SK-N-SH treated with all-trans-retinoic acid at 6 μM for 48 hours (cell line): ENCODE data around the gene MED15.

ENCODE experiments used
- ATAC-seq: fragments of 200-7000 bp; cut with Tn5 transposase; 3 replicates; pipeline ENCODE4 v1.9.1; 2020; ENCODE audit warnings: mild to moderate bottlenecking, moderate library complexity
- BACH2 ChIP-seq: fragments of 250-450 bp; sonication (Bioruptor Pico); IDR thresholded peaks from 2 replicates; pipeline ENCODE4 v1.9.0; 2021; ENCODE audit warnings: mild to moderate bottlenecking, borderline replicate concordance
- CSDC2 ChIP-seq: fragments of 250-450 bp; sonication (Bioruptor Pico); IDR thresholded peaks from 2 replicates; pipeline ENCODE4 v1.5.0; 2020; ENCODE audit warnings: mild to moderate bottlenecking, moderate library complexity
- CSRNP3 ChIP-seq: fragments of 250-450 bp; sonication (Bioruptor Pico); IDR thresholded peaks from 2 replicates; pipeline ENCODE4 v1.5.1; 2021; ENCODE audit warnings: mild to moderate bottlenecking, moderate library complexity
- ESRRG ChIP-seq: fragments of 250-450 bp; sonication (Bioruptor Pico); IDR thresholded peaks from 2 replicates; pipeline ENCODE4 v1.6.1; 2021; ENCODE audit warnings: mild to moderate bottlenecking
- GLIS3 ChIP-seq: fragments of 250-450 bp; sonication (Bioruptor Pico); IDR thresholded peaks from 2 replicates; pipeline ENCODE4 v1.5.0; 2020; ENCODE audit warnings: mild to moderate bottlenecking, moderate library complexity
- ISL1 ChIP-seq: fragments of 250-450 bp; sonication (Bioruptor Pico); IDR thresholded peaks from 2 replicates; pipeline ENCODE4 v2.1.2; 2022; ENCODE audit warnings: mild to moderate bottlenecking, moderate library complexity
- OSR1 ChIP-seq: fragments of 250-450 bp; sonication (Bioruptor Pico); IDR thresholded peaks from 2 replicates; pipeline ENCODE4 v1.8.0; 2022; ENCODE audit warnings: moderate library complexity, mild to moderate bottlenecking, inconsistent platforms
- RARB ChIP-seq: fragments of 250-450 bp; sonication (Bioruptor Pico); IDR thresholded peaks from 2 replicates; pipeline ENCODE4 v1.8.0; 2021; ENCODE audit warnings: mild to moderate bottlenecking, moderate library complexity
- SNAI2 ChIP-seq: fragments of 250-450 bp; sonication (Bioruptor Pico); IDR thresholded peaks from 2 replicates; pipeline ENCODE4 v1.5.0; 2020; ENCODE audit warnings: mild to moderate bottlenecking, moderate library complexity
- TCF4 ChIP-seq: fragments of 250-450 bp; sonication (Bioruptor Pico); IDR thresholded peaks from 2 replicates; pipeline ENCODE4 v1.8.0; 2021; ENCODE audit warnings: mild to moderate bottlenecking, moderate library complexity, borderline replicate concordance
- TSHZ2 ChIP-seq: fragments of 250-450 bp; sonication (Bioruptor Pico); IDR thresholded peaks from 2 replicates; pipeline ENCODE4 v1.5.0; 2020; ENCODE audit warnings: mild to moderate bottlenecking, moderate library complexity
- ZC3H10 ChIP-seq: fragments of 250-450 bp; sonication (Bioruptor Pico); IDR thresholded peaks from 2 replicates; pipeline ENCODE4 v1.5.1; 2021; ENCODE audit warnings: mild to moderate bottlenecking, moderate library complexity
- ZFP3 ChIP-seq: fragments of 250-450 bp; sonication (Bioruptor Pico); IDR thresholded peaks from 2 replicates; pipeline ENCODE4 v1.5.0; 2020; ENCODE audit warnings: mild to moderate bottlenecking, moderate library complexity
- ZFP30 ChIP-seq: fragments of 450-650 bp; formaldehyde crosslinking; IDR thresholded peaks from 2 replicates; pipeline ENCODE4 v1.5.0; 2022; ENCODE audit warnings: mild to moderate bottlenecking, moderate library complexity
- ZNF565 ChIP-seq: fragments of 450-650 bp; formaldehyde crosslinking; conservative IDR thresholded peaks from 2 replicates; pipeline ENCODE4 v1.5.0; 2020; ENCODE audit warnings: low read depth, mild to moderate bottlenecking, moderate library complexity
- ZNF70 ChIP-seq: fragments of 450-650 bp; formaldehyde crosslinking; IDR thresholded peaks from 2 replicates; pipeline ENCODE4 v1.5.0; 2020; ENCODE audit warnings: mild to moderate bottlenecking, moderate library complexity
- ZNF8 ChIP-seq: fragments of 450-650 bp; formaldehyde crosslinking; IDR thresholded peaks from 2 replicates; pipeline ENCODE4 v1.5.0; 2020; ENCODE audit warnings: mild to moderate bottlenecking, moderate library complexity
- TF ChIP-seq, protein P1 (sequence below): fragments of 250-450 bp; sonication (Bioruptor Pico); IDR thresholded peaks from 2 replicates; pipeline ENCODE4 v1.8.0; 2021; ENCODE audit warnings: low read depth, mild to moderate bottlenecking, moderate library complexity, borderline replicate concordance
- TF ChIP-seq, protein P2 (sequence below): fragments of 250-450 bp; sonication (Bioruptor Pico); IDR thresholded peaks from 2 replicates; pipeline ENCODE4 v1.8.0; 2020; ENCODE audit warnings: mild to moderate bottlenecking, moderate library complexity, borderline replicate concordance
- TF ChIP-seq, protein P3 (sequence below): fragments of 250-450 bp; sonication (Bioruptor Pico); IDR thresholded peaks from 2 replicates; pipeline ENCODE4 v1.5.1; 2020; ENCODE audit warnings: low read depth, mild to moderate bottlenecking, moderate library complexity

MED15 gene

DNA sequence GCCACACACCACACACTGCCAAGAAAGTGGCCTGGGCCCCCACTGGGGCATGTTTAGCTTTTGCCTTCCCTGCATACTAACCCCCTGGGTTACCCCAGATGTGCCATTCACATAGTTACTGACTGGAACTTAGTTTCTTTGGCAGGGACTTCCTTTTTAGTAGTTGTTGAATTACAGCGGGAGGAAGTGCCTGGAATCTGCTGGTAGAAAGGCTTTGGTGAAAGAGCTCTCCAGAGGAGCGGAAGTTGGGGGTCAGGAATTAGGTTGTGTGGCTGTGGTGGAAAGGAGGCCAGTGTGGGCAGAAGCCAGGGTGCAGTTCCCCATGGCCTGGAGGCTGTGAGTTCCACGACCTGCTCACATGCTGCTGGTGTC, 69.0 kb downstream of the MED15 start:
- ATAC-seq: no peak

DNA sequence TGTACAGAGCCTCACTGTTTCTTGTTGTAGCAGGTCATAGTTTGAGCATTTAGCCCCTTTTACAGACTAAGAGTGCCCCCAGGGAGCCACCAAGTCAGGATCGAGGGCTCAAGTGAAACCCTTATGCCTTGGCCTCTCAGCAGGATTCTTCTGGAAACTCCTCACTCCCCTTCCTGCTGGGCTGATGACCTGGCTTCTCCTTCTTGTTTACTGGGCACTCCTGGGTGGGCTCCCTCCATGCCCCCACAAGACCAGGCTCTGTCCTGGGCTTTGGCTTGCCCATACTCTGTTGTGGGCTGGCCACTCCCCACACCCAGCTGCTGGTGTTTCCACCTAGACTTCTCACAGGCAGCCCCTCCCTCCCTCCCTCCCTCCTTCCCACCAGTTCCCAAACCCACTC, 69.6 kb downstream of the MED15 start:
- no peak for ATAC-seq
- TF ChIP-seq TCF4: no peak
- no peak for TF ChIP-seq ZNF565 (CRISPR knock-in tag)
- no peak for TF ChIP-seq ZNF70 (CRISPR knock-in tag)
- no peak for TF ChIP-seq BACH2 (CRISPR knock-in tag)
- no peak for TF ChIP-seq GLIS3 (CRISPR knock-in tag)
- no peak for TF ChIP-seq SNAI2 (CRISPR knock-in tag)
- TF ChIP-seq ESRRG (CRISPR knock-in tag): no peak
- TF ChIP-seq, protein P1, sequence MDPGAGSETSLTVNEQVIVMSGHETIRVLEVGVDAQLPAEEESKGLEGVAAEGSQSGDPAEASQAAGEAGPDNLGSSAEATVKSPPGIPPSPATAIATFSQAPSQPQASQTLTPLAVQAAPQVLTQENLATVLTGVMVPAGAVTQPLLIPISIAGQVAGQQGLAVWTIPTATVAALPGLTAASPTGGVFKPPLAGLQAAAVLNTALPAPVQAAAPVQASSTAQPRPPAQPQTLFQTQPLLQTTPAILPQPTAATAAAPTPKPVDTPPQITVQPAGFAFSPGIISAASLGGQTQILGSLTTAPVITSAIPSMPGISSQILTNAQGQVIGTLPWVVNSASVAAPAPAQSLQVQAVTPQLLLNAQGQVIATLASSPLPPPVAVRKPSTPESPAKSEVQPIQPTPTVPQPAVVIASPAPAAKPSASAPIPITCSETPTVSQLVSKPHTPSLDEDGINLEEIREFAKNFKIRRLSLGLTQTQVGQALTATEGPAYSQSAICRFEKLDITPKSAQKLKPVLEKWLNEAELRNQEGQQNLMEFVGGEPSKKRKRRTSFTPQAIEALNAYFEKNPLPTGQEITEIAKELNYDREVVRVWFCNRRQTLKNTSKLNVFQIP: no peak
- TF ChIP-seq RARB (CRISPR knock-in tag): no peak
- TF ChIP-seq TSHZ2 (CRISPR knock-in tag): no peak
- no peak for TF ChIP-seq ZFP30 (CRISPR knock-in tag)
- TF ChIP-seq ZFP3 (CRISPR knock-in tag): no peak
- no peak for TF ChIP-seq OSR1
- TF ChIP-seq, protein P2, sequence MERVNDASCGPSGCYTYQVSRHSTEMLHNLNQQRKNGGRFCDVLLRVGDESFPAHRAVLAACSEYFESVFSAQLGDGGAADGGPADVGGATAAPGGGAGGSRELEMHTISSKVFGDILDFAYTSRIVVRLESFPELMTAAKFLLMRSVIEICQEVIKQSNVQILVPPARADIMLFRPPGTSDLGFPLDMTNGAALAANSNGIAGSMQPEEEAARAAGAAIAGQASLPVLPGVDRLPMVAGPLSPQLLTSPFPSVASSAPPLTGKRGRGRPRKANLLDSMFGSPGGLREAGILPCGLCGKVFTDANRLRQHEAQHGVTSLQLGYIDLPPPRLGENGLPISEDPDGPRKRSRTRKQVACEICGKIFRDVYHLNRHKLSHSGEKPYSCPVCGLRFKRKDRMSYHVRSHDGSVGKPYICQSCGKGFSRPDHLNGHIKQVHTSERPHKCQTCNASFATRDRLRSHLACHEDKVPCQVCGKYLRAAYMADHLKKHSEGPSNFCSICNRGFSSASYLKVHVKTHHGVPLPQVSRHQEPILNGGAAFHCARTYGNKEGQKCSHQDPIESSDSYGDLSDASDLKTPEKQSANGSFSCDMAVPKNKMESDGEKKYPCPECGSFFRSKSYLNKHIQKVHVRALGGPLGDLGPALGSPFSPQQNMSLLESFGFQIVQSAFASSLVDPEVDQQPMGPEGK (CRISPR knock-in tag): no peak
- no peak for TF ChIP-seq ZC3H10 (CRISPR knock-in tag)

More for the DNA sequence above, 69.0 kb downstream of the MED15 start:
- no peak for TF ChIP-seq TCF4
- no peak for TF ChIP-seq CSDC2 (CRISPR knock-in tag)
- TF ChIP-seq TSHZ2 (CRISPR knock-in tag): no peak
- TF ChIP-seq RARB (CRISPR knock-in tag): no peak
- TF ChIP-seq, protein P3, sequence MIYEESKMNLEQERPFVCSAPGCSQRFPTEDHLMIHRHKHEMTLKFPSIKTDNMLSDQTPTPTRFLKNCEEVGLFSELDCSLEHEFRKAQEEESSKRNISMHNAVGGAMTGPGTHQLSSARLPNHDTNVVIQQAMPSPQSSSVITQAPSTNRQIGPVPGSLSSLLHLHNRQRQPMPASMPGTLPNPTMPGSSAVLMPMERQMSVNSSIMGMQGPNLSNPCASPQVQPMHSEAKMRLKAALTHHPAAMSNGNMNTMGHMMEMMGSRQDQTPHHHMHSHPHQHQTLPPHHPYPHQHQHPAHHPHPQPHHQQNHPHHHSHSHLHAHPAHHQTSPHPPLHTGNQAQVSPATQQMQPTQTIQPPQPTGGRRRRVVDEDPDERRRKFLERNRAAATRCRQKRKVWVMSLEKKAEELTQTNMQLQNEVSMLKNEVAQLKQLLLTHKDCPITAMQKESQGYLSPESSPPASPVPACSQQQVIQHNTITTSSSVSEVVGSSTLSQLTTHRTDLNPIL: no peak
- TF ChIP-seq ESRRG (CRISPR knock-in tag): no peak
- TF ChIP-seq ZNF565 (CRISPR knock-in tag): no peak
- no peak for TF ChIP-seq ZFP3 (CRISPR knock-in tag)
- TF ChIP-seq CSRNP3 (CRISPR knock-in tag): no peak
- TF ChIP-seq OSR1: no peak
- no peak for TF ChIP-seq ISL1 (CRISPR knock-in tag)
- TF ChIP-seq, protein P1: no peak
- no peak for TF ChIP-seq ZNF70 (CRISPR knock-in tag)
- no peak for TF ChIP-seq ZC3H10 (CRISPR knock-in tag)
- no peak for TF ChIP-seq ZNF8 (CRISPR knock-in tag)
